Calu3 (cell line): ENCODE data around the gene IGF1R. TPM values are rescaled to one million over a fixed set of nuclear protein-coding genes. Genes with fewer than 3 reads are reported as not detected.

Source experiments
- BruUV-seq: library from RNA; stranded (reverse); fragments of 400-500 nt; replicated peaks from 2 replicates; lab custom pipeline; 2021; lab: Mats Ljungman, UMichigan
- CTCF ChIA-PET: fragments of 300-600 bp; sonication (Branson Sonifier 250); formaldehyde crosslinking; loops from one replicate; lab custom pipeline; 2022; ENCODE audit warnings: antibody characterized with exemption; lab: Charles Lee
- DNase-seq: peaks from one replicate; pipeline ENCODE4 v3.0.0; 2022
- H3K27ac Mint-ChIP-seq: one replicate; pipeline ENCODE4 v1.8.0; 2022; ENCODE audit warnings: mixed read lengths; ENCODE audit not compliant: unreplicated experiment
- H3K27me3 Mint-ChIP-seq: one replicate; pipeline ENCODE4 v1.8.0; 2022; ENCODE audit warnings: mixed read lengths; ENCODE audit not compliant: unreplicated experiment
- H3K36me3 Mint-ChIP-seq: one replicate; pipeline ENCODE4 v1.8.0; 2022; ENCODE audit warnings: mild to moderate bottlenecking, moderate library complexity, mixed read lengths; ENCODE audit not compliant: insufficient read depth, unreplicated experiment
- H3K4me1 Mint-ChIP-seq: one replicate; pipeline ENCODE4 v1.8.0; 2022; ENCODE audit warnings: mild to moderate bottlenecking, low read depth, mixed read lengths; ENCODE audit not compliant: unreplicated experiment
- H3K4me3 Mint-ChIP-seq: one replicate; pipeline ENCODE4 v1.8.0; 2022; ENCODE audit warnings: mild to moderate bottlenecking, low read depth, moderate library complexity, mixed read lengths; ENCODE audit not compliant: unreplicated experiment
- H3K9me3 Mint-ChIP-seq: one replicate; pipeline ENCODE4 v1.8.0; 2022; ENCODE audit warnings: low read depth, mixed read lengths; ENCODE audit not compliant: unreplicated experiment
- CTCF ChIP-seq: fragments of 200-600 bp; IDR thresholded peaks from one replicate; pipeline ENCODE4 v1.8.0; 2022; ENCODE audit warnings: antibody characterized with exemption; ENCODE audit not compliant: unreplicated experiment
- intact Hi-C: fragments of 100-400 bp; cut with micrococcal nuclease; formaldehyde crosslinking; loops from one replicate; pipeline ENCODE4 v1.10.0; 2022; ENCODE audit not compliant: unreplicated experiment
- total RNA-seq: library from RNA; stranded (reverse); gene quantifications from 2 replicates; pipeline ENCODE4 v1.2.3, GENCODE V29; 2022

The IGF1R gene
- total RNA-seq, 1 experiment from 2014 or later = 73.9 TPM

GRCh38 chr15:98977441-98977840 lies 329.1 kb downstream of the IGF1R start:
- BruUV-seq = no TSS peak
- Mint-ChIP-seq H3K4me3 (no peak overlapping the region), H3K9me3 (no peaks in the 10 kb centered on the region), H3K27ac (no peak overlapping the region), H3K4me1 (no peaks in the 10 kb centered on the region), H3K36me3 (no peaks in the 10 kb centered on the region), H3K27me3 (no peaks in the 10 kb centered on the region)
- intact Hi-C loops = no loop called here
- CTCF ChIA-PET = no interaction called here
- DNase-seq = no peak
- TF ChIP-seq CTCF = no peak

GRCh38 chr15:98978153-98978552 lies 329.8 kb downstream of the IGF1R start:
- CTCF ChIA-PET = no interaction called here
- no peak overlapping the region for H3K27ac Mint-ChIP-seq
- no TSS peak for BruUV-seq

GRCh38 chr15:98980899-98981228 lies 332.5 kb downstream of the IGF1R start:
- Mint-ChIP-seq H3K27ac (no peak overlapping the region), H3K4me3 (no peak overlapping the region), H3K4me1 (no peaks in the 10 kb centered on the region), H3K27me3 (no peaks in the 10 kb centered on the region), H3K36me3 (no peaks in the 10 kb centered on the region), H3K9me3 (peaks cover 6% of the 10 kb centered on the region)
- no peak for DNase-seq
- no peak for TF ChIP-seq CTCF
- intact Hi-C loops = no loop called here
- BruUV-seq = no TSS peak
- CTCF ChIA-PET = interaction anchor here (0.7 kb wide), 1 partner anchor 479 kb away, joined by 6 read pairs; no protein-coding TSS in a partner anchor

More at GRCh38 chr15:98978153-98978552, 329.8 kb downstream of the IGF1R start:
- Mint-ChIP-seq H3K4me3 (no peak overlapping the region), H3K4me1 (no peaks in the 10 kb centered on the region), H3K36me3 (no peaks in the 10 kb centered on the region), H3K9me3 (no peaks in the 10 kb centered on the region), H3K27me3 (no peaks in the 10 kb centered on the region)
- TF ChIP-seq CTCF = no peak
- DNase-seq = no peak
- intact Hi-C loops = no loop called here

- H3K4me3 Mint-ChIP-seq = no peak overlapping the region
- H3K9me3 Mint-ChIP-seq = peaks cover 11% of the 10 kb centered on the region
- H3K36me3 Mint-ChIP-seq = no peaks in the 10 kb centered on the region
- CTCF ChIA-PET = interaction anchor here (0.9 kb wide), 1 partner anchor 8 kb away, joined by 3 read pairs; no protein-coding TSS in a partner anchor
- H3K4me1 Mint-ChIP-seq = no peaks in the 10 kb centered on the region
- no peak for TF ChIP-seq CTCF
- H3K27me3 Mint-ChIP-seq = no peaks in the 10 kb centered on the region
- no peak for DNase-seq
- intact Hi-C loops = no loop called here
- H3K27ac Mint-ChIP-seq = no peak overlapping the region
- BruUV-seq = no TSS peak
Measured at GRCh38 chr15:98981851-98982722, 333.7 kb downstream of the IGF1R start.
